ENCODE results near the gene USB1.
A peak's percentile ranks its signal among the peaks of the same experiment; 100 is the strongest.

DNA sequence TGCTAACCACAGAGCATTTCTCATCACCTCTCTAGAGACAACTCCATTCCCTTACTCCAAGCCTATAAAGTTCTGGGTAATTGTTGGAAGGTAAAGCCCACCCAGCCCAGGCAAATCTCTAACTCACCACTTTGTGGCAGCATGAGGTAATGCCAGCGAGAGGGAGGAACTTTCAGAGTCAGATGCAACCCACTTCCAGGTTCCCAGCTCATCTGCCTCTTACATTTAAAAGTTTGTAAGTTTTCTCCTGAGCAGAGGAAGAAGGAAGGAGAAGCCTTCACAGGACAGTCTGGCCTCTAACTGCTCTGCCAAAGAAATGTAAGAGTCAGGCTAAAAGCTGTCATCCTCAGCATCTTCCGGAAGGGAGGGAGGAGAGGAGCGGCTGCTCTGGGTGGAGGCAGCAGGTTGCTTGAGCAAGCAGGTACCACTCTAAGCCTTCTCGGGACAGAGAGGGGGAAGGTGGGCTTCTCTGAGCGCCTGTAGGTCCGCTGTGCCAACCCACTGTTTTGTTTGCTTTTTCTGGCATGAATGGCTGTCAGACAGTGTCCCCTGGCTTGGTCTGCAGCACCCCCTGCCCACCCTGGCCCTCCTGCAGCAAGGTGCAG, 1.7 kb upstream of the USB1 start:
- TF ChIP-seq, protein P1, sequence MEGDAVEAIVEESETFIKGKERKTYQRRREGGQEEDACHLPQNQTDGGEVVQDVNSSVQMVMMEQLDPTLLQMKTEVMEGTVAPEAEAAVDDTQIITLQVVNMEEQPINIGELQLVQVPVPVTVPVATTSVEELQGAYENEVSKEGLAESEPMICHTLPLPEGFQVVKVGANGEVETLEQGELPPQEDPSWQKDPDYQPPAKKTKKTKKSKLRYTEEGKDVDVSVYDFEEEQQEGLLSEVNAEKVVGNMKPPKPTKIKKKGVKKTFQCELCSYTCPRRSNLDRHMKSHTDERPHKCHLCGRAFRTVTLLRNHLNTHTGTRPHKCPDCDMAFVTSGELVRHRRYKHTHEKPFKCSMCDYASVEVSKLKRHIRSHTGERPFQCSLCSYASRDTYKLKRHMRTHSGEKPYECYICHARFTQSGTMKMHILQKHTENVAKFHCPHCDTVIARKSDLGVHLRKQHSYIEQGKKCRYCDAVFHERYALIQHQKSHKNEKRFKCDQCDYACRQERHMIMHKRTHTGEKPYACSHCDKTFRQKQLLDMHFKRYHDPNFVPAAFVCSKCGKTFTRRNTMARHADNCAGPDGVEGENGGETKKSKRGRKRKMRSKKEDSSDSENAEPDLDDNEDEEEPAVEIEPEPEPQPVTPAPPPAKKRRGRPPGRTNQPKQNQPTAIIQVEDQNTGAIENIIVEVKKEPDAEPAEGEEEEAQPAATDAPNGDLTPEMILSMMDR (IDR thresholded peaks at IDR 0.05; ENCODE audit: low read depth, low read length, missing input control), result no peak
- TF ChIP-seq RAD21 (IDR thresholded peaks at IDR 0.05) (peak in 1 of 2 donors; percentile 11), SP1 (IDR thresholded peaks at IDR 0.05) (no peak), TAF1 (conservative IDR thresholded peaks at IDR 0.05) (no peak), HNF4G (IDR thresholded peaks at IDR 0.05) (no peak), GABPA (IDR thresholded peaks at IDR 0.05 in 1 of 2, conservative IDR thresholded peaks at IDR 0.05 in 1 of 2) (no peak)
- TF ChIP-seq, protein P2, sequence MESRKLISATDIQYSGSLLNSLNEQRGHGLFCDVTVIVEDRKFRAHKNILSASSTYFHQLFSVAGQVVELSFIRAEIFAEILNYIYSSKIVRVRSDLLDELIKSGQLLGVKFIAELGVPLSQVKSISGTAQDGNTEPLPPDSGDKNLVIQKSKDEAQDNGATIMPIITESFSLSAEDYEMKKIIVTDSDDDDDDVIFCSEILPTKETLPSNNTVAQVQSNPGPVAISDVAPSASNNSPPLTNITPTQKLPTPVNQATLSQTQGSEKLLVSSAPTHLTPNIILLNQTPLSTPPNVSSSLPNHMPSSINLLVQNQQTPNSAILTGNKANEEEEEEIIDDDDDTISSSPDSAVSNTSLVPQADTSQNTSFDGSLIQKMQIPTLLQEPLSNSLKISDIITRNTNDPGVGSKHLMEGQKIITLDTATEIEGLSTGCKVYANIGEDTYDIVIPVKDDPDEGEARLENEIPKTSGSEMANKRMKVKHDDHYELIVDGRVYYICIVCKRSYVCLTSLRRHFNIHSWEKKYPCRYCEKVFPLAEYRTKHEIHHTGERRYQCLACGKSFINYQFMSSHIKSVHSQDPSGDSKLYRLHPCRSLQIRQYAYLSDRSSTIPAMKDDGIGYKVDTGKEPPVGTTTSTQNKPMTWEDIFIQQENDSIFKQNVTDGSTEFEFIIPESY (IDR thresholded peaks at IDR 0.05), result no peak
- TF ChIP-seq, protein P3, sequence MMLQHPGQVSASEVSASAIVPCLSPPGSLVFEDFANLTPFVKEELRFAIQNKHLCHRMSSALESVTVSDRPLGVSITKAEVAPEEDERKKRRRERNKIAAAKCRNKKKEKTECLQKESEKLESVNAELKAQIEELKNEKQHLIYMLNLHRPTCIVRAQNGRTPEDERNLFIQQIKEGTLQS (IDR thresholded peaks at IDR 0.05), result no peak
- TF ChIP-seq, protein P4, sequence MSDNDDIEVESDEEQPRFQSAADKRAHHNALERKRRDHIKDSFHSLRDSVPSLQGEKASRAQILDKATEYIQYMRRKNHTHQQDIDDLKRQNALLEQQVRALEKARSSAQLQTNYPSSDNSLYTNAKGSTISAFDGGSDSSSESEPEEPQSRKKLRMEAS (IDR thresholded peaks at IDR 0.05), result no peak

Measured in liver (tissue), 3 donors.